COLO668 (cell line): Measurements from ENCODE around the gene VAT1.

Experiments used
- DNase-seq: peaks from one replicate; lab custom pipeline; 2025; ENCODE audit not compliant: unreplicated experiment; lab: John Stamatoyannopoulos, UW

VAT1 gene

DNA sequence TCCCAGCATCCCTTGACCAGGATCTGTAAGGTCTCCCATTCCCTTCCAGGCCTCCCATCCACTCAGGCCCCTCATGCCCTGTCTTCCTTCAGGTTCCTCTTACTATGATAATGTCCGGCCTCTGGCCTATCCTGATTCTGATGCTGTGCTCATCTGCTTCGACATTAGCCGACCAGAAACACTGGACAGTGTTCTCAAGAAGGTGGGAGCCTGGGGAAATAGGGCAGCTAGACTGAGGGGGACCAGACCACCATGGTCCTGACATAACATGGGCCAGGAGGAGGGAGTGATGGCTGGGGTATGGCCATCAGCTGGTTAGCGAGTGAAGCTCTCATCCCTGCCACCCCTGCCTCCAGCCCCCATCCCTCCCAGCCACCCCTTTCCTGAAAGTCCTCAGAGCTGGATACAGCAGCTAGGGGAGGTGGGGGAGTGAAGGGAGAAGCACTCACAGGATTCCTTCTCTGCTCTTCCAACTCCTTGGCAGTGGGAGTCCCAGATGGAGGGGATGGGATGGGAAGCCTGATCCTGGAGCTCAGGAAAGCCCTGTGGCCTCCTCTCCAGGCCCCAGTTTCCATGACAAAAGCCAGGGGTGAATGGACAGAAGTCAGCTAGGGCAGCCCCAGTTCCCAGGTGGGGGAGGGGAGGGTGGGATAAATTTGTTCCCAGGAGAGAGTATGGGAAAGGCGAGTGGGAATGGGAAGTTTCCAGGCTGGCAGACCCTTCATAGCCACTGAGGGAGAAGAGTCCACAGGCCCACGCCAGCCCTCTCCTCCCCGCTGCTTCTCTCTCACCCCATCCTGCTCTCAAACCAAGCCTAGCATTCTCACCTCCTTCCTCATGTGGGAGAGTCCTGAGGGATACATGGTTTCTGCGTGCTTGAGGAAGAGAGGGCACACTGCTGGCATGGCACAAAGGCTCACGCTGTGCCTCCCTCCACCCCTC lies 5.2 kb upstream of the VAT1 start:
- no peak for DNase-seq

DNA sequence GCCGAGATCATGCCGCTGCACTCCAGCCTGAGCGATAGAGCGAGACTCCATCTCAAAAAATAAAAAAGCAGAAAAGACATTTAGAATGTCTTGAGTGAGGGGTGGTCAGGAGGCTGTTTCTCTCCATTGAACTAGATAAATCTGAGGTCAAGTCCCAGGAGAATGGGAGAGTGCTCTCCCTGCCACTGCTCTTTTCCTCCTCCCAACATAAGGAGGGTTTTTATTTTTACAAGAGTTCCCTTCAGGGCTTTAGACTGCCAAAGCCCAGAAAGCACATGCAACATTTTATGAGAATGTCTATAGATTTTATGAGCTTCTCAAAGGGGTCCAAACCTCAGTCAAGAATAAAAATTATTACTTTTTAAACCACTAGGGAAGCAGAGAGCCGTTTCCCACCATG lies 4.4 kb upstream of the VAT1 start:
- DNase-seq, result no peak

DNA sequence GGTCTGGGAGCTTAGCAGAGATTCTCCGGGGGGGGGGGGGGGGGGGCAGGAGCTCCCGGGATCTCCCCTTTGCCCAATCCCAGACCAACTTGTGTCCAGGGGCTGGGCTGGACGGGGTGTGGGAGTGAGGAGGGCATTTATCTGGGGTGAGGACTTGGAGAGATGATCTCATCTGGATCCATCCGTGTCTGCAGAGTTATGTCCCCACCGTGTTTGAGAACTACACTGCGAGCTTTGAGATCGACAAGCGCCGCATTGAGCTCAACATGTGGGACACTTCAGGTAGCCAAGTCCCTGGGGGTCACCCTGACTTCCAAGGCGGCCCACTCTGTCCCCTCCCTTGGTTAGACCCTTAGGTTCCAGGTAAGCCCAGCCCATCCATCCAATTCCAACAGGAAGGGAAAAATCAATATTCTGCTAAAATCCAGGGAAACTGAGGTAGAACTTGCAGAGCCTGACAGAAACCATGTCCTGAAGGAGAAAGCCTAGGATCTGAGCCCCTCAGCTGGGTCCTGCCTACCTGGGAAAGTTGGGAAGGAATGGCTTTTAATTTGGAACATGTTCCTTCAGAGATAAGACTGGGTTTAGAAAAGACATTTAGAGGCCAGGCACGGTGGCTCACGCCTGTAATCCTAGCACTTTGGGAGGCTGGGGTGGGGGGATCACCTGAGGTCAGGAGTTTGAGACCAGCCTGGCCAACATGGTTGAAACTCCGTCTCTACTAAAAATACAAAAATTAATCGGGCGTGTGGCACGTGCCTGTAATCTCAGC lies 3.8 kb upstream of the VAT1 start:
- DNase-seq, result no peak

DNA sequence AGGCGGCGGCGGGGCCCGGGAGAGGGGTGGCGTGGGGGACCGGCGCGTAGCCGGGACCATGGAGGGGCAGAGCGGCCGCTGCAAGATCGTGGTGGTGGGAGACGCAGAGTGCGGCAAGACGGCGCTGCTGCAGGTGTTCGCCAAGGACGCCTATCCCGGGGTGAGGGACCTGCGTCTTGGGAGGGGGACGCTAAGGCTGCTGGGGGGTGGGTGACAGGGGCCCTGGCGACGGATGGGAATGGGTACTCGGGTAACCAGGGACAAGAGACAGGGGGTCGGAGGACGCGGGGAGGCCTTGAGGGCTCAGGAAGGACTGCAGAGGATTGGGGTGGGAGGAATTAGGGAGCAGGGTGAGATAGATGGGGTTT lies 3.1 kb upstream of the VAT1 start:
- no peak for DNase-seq

DNA sequence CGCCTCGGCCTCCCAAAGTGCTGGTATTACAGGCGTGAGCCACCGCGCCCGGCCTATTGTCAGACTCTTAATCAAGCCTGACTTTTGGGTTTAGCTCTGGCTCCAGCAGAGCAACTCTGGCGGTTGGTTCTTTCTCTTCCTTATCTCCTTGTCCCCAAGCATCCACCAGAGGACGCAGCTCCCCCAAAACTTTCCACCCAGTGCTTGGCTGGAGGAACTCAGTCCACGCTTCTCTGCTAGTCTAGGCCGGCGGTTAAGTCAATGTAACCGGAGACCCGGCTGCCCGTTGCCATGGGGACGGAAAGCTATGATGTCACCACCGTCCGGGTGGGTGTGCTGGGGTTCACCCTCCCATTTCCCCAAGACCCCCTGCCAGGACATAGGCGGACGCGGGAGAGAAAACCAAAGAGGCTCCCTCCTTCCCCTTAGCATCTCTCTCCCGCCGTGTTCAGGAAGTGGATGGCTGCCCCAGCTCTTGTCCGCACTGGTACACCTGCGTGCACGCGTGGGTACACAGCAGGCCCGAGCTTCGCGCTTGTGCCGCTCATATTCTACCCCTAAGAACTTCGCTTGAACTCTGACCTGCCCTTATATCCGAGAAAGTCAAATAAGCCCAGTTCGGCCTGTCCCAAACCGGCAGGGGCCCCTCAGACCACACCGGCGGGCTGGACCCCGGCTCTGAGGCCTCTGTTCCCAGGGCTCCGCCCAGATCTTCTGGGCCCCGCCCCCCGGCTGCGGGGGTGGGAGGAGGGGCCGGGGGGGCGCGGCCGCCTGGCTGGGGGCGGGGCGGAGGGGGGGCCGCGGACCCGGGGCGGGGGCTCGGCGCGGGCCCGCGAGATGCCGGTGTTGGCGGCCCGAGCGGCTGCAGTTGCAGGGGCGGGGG lies 2.5 kb upstream of the VAT1 start, which contains the start of gene RND2:
RND2 (plus strand) TSS at position 825 of the 883 bp plus-strand sequence. CDS start 117 bp downstream, outside the sequence.
- DNase-seq, result peak; percentile 65

DNA sequence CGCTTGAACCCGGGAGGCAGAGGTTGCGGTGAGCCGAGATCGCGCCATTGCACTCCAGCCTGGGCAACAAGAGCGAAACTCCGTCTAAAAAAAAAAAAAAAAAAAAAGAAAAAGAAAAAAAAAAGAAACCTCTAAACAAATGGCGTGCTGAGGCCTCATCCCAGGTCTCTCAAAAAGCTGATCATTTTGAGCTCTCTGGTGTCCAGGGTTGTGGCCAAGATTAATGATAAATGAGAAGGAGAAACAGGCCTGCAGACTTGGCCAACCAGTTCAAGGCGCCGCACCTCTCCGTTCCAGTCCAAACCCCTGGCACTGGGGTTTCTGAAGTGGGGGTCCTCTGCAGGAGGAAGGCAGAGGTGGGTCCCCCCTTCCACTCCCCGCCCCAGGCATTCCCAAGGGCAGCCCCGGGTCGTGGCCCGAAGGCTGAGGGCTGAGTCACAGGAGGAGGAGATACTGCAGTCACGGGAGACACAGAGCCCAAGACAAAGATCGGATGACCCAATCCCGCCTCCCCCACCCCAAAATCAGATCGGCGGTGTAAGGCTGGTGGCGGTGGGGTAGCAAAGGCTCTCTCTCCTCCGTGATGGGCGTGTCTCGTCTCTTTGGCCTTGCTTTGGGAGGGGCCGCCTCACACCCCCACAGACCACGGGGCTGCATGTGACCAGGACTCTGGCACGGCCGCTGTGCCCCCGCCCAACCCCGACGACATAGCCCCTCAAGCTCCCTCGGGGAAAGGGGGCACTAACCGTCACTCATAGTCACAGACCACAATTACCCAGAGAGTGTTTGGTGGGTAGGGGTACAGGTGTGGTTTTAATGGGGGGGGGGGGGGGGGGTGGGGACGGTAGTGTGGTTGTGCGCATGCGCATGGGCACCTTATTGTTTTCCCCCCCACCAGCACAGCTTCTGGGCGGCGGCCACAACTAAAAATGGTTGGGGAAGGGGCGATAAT lies 1.1 kb downstream of the VAT1 start:
- no peak for DNase-seq

DNA sequence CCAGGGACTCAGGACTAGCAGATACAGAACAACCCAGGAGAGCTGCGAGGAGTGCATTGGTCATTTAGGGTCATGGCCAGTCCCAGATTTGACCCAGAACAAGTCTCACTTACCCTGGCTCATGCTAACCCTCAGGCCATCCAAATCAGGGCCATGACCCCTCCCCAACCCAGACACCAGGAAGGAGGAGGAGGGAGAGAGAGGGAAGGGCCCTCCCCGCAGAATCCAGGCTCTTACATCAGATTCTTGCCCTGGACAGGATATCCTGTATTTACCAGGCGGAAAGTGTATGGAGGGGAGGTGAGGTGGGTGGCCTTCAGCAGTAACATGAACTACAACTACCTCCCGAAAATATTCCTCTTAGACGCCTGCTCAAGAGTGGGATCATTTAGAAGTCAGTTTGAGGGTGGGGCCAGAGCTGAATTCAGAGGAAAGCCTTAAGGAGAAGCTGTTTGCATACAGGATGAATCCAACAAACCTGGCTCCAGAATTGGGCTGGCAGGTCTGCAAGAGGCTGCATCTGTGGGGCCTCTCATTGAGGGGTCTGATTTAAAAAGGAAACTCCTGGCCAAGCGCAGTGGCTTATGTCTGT lies 2.1 kb downstream of the VAT1 start:
- DNase-seq, result no peak

DNA sequence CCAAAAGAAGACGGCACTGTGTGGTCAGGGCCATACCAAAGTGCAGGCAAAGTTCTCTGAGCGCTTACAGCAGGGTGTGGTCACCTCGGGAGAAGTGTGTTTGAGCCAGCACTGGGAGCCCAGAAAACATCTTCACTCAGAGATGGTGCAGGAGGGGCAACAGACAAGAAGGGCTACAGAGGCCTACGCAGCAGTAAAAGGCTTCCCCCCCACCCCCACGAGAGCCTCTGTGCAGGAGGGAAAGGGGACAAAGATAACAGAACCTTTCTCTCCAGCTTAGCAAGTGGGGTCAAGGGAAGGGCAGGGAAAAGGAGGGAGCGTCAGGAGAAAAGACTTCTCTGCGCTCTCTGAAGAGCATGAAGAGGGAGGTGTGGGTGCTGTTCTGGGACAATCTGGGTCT lies 2.8 kb downstream of the VAT1 start:
- no peak for DNase-seq

DNA sequence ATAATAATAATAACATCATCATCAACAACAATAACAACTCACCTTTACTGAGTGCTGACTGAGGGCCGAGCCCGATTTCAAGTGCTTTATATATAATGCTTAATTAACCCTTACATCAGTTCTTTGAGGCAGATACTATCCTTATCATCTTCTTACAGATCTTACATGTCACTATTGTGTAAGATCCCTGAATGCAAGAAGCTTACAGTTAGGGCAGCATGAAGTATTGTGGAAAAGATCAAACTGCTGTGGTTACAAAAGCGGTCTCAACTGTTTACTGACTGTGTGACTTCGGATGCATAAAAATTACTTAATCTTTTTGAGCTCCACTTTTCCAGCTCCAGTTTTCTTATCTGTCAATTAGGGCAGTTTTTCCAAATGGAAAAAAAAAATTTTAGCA lies 3.3 kb downstream of the VAT1 start:
- no peak for DNase-seq

DNA sequence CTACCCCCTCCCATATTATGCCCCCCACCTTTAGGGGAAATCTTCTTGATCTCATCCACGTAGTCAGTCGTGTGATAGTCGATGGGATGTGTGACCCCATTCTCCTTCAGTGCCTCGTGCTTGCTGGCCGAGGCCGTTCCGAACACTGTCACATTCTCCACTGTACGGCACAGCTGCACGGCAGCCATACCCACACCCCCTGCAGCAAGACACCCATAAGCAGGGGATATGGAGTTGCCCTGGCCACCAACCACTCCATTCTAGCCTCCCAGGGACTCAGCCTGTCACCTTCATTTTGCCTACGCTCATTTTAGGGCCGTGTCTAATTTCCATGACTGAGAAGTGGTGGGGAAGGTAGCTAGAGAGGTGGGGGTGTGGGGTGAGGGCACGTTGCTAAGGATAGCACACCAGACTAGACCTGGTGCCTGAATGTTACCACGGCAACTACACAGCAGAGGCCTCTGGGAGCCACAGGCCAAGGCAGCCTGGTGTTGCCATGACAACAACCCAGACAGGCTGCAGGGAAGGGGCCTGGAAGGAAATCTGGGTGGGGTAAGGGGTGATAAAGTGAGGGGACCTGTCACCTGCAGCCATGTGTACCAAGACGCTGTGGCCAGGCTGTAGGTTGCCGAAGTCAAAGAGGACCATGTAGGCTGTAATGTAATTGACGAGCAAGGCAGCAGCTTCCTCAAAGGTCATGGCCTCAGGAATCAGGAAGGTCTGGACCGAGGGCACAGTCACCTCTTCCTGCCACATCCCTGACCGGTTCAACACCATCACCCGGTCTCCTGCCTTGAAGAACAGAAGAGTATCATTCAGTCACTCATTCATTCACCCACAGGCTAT lies 4.0 kb downstream of the VAT1 start:
- DNase-seq, result peak; percentile 16

DNA sequence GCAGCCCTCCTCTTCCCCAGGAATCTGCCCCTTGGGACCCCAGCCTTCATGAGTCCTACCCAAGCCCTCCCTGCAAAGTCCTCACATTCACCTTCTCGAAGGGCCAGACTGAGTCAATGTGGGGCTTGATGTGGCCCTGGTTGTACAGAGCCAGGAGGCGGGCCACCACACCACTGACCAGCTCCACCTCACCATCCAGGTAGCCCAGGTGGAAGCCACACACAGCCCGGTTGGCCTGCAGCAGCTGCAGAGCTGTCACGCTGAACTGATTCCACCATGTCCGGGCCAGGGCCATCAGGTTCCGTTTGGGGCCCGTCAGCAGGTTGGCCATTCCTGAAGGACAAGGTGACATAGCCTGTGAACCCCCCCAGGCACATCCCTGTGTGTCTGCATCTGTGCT lies 6.0 kb downstream of the VAT1 start:
- no peak for DNase-seq

DNA sequence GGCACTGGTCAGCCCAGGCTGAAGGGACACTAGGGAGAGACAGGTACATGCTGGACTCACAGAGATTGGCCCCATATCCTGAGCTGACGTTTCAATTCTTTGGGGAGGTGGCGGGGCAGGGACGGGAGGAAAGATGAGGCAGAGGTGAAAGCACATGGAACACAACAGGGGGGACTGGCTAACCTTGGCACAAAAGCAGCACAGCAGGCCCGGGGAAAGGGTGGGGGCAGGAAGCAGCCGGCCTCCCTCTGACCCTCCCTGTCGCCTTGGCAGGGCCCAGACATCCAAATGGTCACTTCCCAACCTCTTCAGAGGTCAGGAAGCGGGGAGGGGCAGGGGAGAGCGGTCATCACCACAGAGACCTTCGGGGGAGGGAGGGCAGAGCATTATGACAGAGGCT lies 6.6 kb downstream of the VAT1 start:
- no peak for DNase-seq

DNA sequence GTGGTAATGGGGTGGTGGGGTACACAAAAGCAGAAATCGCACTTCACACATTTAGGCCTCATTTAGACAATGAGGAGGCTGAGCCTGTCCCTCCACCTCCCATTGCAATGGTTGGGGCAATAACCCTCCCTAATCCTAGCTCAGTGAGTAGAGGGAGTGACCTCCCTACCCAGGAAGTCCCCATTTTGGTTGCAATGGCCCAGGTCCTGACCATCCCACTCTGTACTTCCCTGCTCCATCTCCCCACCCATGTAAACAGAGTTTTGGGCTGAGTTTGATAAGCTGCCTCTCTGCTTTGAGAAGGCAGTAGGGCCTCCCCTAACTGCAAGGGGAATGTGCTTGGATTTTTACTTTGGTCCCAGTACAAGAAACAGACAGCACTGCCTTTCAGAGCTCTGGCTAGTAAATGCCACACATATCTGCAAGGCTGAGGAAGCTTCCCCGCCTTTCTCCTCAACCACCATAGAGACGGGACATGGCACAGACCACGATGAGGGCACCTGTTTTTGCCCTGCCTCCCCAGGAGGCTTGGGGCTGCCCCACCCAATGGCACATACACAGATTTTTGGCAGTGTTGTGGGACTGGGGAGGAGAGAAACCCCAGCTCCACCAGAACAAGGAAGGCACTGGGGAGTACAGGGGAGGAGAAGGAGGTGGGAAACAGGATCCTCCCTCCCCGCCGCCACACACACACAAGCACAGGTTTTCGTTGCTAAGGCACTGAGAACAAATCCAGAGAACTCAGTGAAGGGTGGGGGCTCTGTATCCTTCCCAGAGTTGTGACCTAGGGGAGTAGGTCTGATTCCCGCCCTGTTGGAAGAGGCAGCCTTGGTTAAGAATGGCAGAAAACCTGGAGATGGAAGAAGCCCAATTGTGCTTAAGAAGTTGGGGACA lies 7.3 kb downstream of the VAT1 start:
- DNase-seq, result no peak

DNA sequence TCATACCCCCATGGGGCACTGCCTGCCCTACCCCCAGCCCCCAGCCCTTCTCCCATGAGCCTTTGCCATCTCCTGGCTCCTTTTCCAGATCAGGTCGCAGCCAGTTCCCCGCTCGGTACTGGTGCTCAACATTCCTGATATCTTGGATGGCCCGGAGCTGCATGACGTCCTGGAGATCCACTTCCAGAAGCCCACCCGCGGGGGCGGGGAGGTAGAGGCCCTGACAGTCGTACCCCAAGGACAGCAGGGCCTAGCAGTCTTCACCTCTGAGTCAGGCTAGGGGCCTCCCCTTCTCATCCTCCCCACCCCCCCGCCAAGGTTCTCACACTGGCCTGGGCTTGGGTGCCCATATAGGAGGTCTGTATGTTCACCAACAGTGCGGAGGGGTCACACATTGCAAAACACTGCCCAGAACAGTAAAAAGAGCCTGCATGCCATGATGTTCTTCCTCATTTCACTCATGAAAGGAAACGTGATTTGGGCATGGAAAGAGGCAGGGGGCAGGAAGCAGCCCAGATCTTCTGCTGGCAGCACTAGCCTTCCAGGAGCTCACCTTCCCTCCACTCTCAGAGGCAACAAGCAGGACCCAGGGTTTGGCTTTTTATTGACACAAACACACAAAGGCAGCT lies 8.1 kb downstream of the VAT1 start:
- no peak for DNase-seq

DNA sequence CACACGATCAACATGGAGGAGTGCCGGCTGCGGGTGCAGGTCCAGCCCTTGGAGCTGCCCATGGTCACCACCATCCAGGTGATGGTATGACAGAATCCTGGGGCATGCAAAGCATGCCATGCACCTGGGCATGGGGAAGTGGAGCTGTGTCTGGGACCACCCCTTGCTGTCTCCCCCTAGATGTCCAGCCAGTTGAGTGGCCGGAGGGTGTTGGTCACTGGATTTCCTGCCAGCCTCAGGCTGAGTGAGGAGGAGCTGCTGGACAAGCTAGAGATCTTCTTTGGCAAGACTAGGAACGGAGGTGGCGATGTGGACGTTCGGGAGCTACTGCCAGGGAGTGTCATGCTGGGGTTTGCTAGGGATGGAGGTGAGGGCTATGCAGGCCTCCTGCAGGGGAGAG lies 8.9 kb downstream of the VAT1 start:
- no peak for DNase-seq

DNA sequence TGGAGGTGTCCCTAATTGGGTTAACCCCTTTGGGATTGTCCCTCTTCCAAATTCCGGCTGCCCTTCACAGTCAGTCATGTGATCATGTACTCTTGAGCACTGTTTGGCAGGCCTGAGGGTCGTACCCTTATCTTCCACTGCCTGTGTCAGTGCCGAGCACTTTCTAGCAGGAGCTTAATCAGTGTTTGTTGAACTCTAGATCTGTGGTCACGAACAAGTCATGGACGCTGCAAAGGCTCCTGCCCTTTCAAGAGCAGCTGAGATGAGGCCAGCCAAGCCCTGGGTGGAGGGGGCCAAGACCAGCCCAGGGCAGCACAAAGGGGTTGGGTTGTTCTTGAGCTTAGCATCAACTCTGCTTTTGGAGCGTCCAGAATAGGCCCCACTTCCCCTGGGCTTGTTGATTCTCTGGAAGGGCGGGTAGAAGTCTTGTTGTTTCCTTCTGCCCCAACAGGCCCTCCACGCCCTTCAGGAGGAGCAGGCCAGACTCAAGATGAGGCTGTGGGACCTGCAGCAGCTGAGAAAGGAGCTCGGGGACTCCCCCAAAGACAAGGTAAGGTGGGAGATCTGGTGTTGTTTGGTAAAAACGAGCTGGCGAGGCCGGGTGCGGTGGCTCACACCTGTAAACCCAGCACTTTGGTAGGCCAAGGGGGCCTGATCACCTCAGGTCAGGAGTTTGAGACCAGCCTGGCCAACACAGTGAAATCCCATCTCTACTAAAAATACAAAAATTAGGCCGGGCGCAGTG lies 10.3 kb downstream of the VAT1 start:
- no peak for DNase-seq
